Caki2 (cell line): ENCODE results near the gene CDC14B. TPM values are rescaled to one million over a fixed set of nuclear protein-coding genes. Genes with fewer than 3 reads are reported as not detected.

ENCODE experiments used
- DNase-seq: peaks from one replicate; pipeline ENCODE4 v3.0.0-alpha.2; 2015; ENCODE audit warnings: low read depth
- in situ Hi-C: cut with HindIII; loops from 2 replicates; pipeline ENCODE4 v1.10.0; 2016; ENCODE audit warnings: low sequenced_read_pairs, low pct_unique_long_range_greater_than_20kb, mixed read lengths
- total RNA-seq: library from RNA; depleted of rRNA; stranded (reverse); fragments of >200 nt; shearing (Covaris generic); gene quantifications from 2 replicates; pipeline ENCODE4 v1.2.3, GENCODE V29; 2014; ENCODE audit warnings: low replicate concordance

Gene CDC14B
- total RNA-seq, 1 experiment from 2014 or later, result 19.9 TPM

- in situ Hi-C loops, result no loop called here
- DNase-seq, result no peak
These were observed 120.8 kb downstream of the CDC14B start for GRCh38 chr9:96498796-96499195.

DNA sequence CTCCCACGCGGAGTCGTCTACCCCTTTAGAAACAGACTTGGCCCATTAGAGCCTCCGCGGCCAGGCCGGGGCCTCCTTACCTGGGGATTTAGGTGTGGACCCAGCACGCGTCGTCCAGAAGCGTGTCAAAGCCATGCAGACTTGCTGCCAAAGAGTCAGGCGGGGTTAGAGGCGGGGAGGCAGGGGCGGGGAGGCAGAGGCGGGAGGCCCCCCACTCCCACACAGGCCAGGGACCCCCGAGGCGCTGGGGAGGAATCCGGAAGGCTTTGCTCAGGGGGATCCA, 122.6 kb downstream of the CDC14B start:
- DNase-seq, result no peak
- in situ Hi-C loops, result no loop called here

DNA sequence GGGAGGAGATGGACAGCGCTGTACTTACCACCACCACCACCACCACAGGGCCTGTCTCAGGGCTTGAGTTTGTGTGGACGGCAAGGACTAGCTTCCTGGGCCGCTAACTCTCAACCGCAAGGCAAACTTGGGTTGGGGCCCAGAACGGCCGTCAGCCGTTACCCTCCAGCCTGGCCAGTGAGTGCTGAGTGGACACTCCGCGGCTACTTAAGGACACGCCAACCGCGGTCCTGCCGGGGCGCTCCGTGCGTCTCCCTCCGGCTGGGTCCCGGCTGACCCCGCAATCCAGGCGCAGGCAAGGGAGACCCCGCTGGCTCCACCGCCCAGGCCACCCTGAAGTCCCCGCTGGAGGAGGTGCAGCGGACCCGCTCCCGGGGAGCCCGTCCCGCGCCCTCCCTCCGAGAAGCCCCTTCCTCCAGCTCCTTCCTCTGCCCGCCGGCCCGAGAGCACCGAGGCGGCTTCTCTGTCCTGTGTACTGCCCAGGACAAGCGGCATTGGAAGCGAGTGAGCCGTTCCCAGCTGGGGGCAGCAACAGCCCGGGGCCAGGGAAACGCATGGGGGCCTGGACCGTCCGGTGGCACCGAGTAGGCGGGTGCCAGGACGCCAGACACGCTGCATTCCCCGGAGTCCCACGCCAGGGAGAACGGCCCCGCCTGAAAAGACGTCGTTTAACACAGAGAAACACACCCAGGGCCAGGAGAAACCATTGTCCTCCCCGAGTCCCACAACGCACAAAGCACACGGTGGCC, 123.1 kb downstream of the CDC14B start:
- in situ Hi-C loops, result no loop called here
- no peak for DNase-seq

- in situ Hi-C loops, result no loop called here
- DNase-seq, result no peak
These were observed 124.3 kb downstream of the CDC14B start for GRCh38 chr9:96495341-96495740.

DNA sequence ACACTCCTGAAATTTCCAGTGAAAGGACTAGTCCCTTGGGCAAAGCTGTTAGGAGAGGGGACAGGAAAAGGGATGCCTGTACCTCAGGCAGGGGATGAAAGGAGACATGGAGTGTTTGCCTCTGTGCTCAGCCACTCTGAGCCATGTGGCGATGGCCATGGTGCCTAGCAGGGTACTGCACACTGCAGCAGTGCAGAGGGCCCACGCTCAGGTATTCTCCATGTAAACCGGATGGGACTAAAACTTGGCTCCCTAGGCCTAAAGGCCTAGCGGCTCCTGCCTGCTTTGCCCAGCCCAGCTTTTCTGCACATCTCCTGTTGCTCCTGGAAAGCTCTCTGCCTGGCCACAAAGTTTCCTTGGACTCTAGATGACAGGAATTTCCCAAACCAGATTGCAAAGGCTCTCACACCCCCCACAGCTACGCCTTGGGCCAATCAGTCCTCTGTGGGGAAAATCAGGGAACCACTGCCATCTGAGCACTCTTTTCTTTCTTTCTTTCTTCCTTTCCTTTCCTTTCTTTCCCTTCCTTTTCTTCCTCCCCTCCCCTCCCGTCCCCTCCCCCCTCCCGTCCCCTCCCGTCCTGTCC, 125.3 kb downstream of the CDC14B start:
- DNase-seq, result no peak
- in situ Hi-C loops, result no loop called here

DNA sequence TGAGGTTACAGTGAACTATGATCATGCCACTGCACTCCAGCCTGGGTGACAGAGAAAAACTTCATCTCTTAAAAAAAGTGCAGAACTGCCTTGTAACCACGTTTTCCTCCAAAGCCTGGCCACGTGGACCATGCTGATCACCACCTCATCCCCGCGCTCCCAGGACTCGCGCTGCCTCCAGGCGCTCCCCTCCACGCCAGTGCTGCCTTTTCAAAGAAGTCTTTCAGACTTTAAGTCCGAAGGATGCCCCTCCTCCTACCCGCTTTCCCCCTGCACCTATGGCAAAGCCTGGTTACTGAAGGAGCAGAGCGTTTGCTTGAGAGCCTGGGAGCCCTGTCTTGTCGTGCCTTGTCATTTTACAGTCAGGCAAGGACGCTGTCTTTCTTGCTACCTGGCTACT, 125.9 kb downstream of the CDC14B start:
- in situ Hi-C loops, result no loop called here
- no peak for DNase-seq

GRCh38 chr9:96492993-96493531, 126.6 kb downstream of the CDC14B start:
- DNase-seq, result no peak
- in situ Hi-C loops, result no loop called here

DNA sequence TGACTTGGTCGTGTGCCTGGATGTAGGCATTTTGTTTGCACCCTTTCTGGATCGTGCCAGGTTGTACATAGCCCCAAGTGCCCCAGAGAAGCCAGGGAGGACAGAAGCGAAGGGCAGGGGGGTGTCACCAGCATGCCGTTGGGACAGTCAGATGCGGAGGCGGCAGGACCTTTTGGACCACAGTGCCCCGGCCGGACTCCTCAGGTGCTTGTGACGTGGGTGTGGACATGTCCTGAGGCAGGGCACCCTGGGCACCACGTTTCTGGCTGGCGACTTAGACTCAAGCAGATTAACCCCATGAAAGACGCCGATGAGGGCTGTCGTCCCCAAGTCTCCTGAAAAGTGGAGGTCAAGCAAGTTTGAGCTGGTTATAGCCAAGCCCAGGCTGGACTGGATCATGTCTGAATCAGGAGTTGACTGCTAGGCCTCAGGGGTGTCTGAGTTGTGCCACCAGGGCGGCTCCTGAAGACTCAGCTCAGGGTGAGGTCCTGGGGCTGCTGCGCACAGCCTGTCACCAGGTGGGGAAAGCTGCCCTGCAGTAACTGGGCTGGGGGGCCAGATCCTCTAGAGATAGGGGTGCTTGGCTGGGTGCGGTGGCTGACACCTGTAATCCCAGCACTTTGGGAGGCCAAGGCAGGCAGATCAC, 127.6 kb downstream of the CDC14B start:
- DNase-seq, result no peak
- in situ Hi-C loops, result no loop called here

- no peak for DNase-seq
- in situ Hi-C loops, result no loop called here
These were observed 128.4 kb downstream of the CDC14B start for GRCh38 chr9:96491079-96491879.

GRCh38 chr9:96490534-96491078, 129.0 kb downstream of the CDC14B start:
- in situ Hi-C loops, result no loop called here
- no peak for DNase-seq

- in situ Hi-C loops, result no loop called here
These were observed 130.1 kb downstream of the CDC14B start for GRCh38 chr9:96489482-96489979.

DNA sequence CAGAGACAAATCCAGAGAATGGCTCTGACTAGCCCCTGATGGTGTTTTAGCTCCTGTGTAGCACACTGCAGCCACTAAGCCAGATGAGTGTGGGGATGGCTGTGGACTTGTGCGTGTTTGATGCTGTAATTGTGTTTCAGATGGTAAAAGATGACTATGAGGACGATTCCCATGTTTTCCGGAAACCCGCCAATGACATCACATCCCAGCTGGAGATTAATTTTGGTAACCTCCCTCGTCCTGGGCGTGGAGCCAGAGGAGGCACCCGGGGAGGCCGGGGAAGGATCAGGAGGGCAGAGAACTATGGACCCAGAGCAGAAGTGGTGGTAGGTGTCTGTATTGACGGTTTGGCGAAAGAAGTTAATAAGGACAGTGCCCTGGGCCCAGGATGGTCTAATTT, 131.7 kb downstream of the CDC14B start:
- in situ Hi-C loops, result no loop called here

More at GRCh38 chr9:96489482-96489979, 130.1 kb downstream of the CDC14B start:
- no peak for DNase-seq

DNA sequence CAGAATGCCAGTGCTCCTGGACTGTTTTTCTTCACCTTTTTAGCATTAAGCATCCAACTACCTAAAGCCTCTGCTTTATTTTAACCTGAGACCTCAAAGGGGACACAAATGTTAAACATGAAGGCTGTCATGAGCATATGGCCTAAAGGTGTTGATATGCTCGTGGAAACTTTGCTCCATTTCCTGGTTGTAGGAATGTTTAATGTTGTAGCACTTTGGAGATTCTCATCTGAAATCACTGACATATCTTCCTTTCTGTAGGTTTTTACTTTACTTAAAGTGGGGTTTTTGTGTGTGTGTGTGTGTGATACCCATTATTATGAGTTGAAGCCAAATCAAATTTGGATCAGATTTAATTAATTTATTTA, 132.6 kb downstream of the CDC14B start:
- in situ Hi-C loops, result no loop called here
- no peak for DNase-seq

More for the DNA sequence above, 131.7 kb downstream of the CDC14B start:
- DNase-seq, result no peak

- in situ Hi-C loops, result no loop called here
- no peak for DNase-seq
These were observed 133.1 kb downstream of the CDC14B start for GRCh38 chr9:96486386-96487028.

- in situ Hi-C loops, result no loop called here
- no peak for DNase-seq
These were observed 134.4 kb downstream of the CDC14B start for GRCh38 chr9:96485280-96485679.

- no peak for DNase-seq
- in situ Hi-C loops, result no loop called here
These were observed 135.1 kb downstream of the CDC14B start for GRCh38 chr9:96484521-96484931.

GRCh38 chr9:96483733-96484390, 135.8 kb downstream of the CDC14B start:
- DNase-seq, result no peak
- in situ Hi-C loops, result no loop called here
